Hematopoietic multipotent progenitor cell treated with erythropoietin and hydrocortisone succinate and interleukin-3 and kit ligand, for 17 days (in vitro differentiated cells): ENCODE measurements around the gene DNAAF2.

Experiments
- DNase-seq: peaks from one replicate; pipeline ENCODE4 v3.0.0-alpha.2; 2015; ENCODE audit warnings: low spot score

The DNAAF2 gene

DNA sequence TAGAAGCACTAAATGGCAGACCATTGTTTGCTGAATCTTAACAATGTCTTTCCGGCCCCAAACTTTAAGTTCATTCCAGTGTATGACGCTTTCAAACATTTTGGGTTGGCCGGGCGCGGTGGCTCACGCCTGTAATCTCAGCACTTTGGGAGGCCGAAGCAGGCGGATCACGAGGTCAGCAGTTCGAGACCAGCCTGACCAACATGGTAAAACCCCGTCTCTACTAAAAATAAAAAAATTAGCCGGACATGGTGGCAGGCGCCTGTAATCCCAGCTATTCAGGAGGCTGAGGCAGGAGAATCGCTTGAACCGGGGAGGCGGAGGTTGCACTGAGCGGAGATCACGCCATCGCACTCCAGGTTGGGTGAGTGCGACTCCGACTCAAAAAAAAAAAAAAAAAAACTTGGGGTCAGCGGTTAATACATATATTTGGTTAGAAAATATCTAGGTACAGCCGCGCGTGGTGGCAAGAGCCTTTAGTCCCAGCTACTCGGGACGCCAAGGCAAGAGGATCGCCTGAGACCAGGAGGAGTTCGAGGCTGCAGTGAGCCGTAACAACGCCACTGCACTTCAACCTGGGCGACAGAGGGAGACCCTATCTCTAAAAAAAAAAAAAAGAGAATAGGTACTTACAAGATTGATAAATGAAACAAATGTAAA is 49.9 kb downstream of the DNAAF2 start:
- peak; percentile 39 for DNase-seq

DNA sequence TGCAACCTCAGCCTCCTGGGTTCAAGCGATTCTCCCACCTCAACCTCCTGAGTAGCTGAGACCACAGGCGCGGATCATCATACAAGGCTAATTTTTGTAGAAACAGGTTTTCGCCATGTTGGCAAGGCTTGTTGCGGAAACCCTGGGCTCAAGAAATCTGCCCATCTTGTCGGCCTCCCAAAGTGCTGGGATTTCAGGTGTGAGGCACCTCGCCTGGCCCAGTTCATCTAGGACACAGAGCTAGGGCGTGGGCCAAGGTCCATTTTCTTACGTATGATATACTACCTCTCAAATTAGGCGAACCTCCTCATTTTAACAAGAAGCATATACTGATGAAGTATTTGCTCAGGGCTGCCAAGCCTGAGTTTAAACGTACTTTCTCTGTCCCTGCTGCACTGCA is 51.0 kb downstream of the DNAAF2 start:
- no peak for DNase-seq

DNA sequence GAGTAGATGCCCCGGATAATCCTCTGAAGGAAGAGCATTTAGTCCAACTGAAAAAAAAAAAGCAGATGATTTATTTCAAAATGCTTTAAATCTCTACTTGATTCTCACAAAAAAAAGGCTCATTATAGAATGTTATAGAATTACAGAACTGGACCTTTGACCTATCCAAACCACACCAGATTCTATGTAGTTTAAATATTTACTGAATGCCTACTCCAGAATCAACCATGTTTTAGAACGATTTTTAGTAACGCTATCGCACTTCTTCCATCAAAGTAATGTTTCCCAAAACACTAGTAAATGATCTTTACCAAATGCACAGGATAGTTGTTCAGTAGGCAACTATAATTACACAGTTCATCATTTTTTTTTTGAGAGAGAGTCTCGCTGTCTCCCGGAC is 51.4 kb downstream of the DNAAF2 start:
- DNase-seq = no peak

DNA sequence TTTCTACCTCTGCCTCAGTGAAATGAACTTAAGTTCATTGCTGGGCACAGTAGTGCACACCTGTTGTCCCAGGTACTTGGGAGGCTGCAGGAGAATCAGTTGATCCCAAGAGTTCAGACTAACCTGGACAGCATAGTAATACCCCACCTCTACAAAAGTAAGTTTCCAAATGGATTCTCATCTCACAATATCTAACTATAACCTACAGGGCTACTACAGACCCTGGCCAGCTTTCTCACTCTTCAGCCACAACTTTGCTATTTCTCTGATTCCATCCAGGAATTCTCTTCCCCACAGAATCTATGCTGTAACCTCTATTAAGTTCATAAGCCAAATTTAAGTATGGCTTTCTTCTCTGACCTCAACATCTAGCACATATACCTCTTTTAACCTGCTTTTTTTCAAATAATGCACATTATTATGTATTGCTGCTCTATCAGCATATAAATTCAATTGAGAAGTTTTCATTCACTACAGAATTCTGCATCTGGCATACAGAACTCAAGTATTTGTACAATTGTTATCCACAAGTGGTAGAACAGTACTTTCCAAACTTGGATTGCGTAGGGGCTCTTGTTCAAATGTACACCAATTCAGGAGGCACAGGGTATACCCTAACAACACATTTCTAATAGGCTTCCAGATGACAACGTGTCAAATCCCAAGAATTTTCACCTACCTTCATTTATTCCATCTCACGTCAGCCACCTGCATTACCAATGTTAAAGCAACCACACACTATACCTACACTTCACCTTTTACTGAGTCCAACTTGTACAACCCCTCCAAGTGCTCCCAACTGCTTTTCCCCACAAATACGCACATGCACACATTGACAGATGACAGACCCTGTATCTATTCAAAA is 52.7 kb downstream of the DNAAF2 start:
- no peak for DNase-seq

DNA sequence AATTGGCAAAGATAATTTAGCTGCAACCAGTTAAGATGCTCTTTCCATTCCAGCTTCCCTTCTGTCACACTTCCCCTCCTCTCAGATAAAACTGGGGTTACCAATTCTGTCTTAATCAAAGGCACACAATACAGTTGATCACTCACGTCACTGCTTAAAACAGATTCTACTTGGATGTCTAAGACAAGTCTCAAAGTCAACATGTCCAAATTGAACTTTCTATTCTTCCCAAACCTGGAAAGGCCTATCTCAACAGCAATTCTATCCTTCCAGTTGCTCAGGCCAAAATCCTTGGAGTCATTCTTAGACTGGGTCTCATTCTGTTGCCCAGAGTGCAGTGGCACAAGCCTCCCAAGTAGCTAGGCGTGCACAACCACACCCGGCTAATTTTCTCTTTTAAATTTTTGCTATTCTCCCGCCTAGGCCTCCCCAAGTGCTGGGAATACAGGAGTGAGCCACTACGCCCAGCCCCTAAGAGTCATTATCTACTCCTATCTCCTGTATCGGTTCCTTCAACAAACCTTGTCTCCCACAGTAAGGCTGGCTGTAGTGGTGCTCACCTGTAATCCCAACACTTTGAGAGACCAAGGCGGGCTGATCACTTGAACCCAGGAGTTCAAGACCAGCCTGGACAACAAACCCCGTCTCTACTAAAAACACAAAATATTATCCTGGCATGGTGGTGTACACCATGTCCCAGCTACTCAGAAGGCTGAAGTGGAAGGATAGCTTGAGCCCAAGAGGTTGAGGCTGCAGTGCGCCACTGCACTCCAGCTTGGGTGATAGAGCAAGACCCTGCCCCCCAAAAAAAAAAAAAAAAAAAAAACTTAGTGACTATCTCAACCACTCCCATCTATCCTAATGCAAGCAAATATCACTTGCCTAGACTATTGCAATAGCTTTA is 53.6 kb downstream of the DNAAF2 start:
- no peak for DNase-seq

DNA sequence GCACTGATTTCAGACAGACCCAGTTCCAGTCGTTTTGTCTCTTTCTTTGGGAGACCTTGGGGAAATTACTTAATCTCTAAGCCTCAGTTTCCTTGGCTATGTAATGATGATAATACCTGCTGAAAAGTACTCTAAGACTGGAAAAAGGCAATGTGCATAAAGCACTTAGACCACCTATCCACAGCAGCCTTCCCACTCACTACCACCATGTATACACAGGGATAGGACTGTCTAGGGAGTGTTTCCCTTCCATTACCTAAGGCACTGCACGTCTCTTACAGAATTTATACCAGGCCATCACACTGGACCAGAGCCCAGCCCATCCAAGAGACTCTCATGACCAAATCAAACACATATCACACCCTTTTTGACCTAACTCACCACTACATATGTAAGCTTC is 55.2 kb downstream of the DNAAF2 start:
- no peak for DNase-seq

DNA sequence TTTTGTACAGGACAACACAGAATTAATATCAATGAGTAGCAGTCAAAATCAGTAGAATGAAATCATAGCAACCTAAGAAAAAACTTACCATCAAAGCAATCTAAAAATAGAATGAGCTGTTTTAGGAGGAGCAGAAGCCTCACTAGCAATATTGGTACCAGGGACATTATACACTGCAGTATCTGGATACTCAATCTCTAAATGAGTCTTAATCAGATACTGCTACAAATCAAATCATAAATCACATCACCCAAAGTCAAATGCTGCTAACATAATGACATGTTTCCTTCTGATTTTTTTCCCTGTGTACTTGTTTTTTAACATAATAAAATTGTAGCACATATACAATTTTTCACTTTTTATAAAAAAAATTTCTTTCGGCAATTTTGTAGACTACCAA is 56.9 kb downstream of the DNAAF2 start:
- DNase-seq = no peak
